GM12878 (cell line): ENCODE measurements around the gene SMPX. TPM values are rescaled to one million over a fixed set of nuclear protein-coding genes. Genes with fewer than 3 reads are reported as not detected.

Source experiments
- ATAC-seq: fragments of 200-7000 bp; cut with Tn5 transposase; 3 replicates; pipeline ENCODE4 v1.9.1; 2020; ENCODE audit warnings: mild to moderate bottlenecking, moderate library complexity
- BruUV-seq: library from RNA; stranded (reverse); fragments of 400-500 nt; replicated peaks from 2 replicates; lab custom pipeline; 2021; lab: Mats Ljungman, UMichigan
- CTCF ChIA-PET: fragments of 300-600 bp; sonication (Branson Sonifier 250); formaldehyde crosslinking; extraction: SDS; loops from one replicate; lab custom pipeline; 2021; ENCODE audit warnings: inconsistent platforms; lab: Yijun Ruan, JAX
- POLR2A ChIA-PET: fragments of 350-600 bp; formaldehyde crosslinking; extraction: SDS; loops from one replicate; lab custom pipeline; 2021; ENCODE audit warnings: inconsistent platforms; lab: Charles Lee
- RAD21 ChIA-PET: fragments of 300-600 bp; sonication (Branson Sonifier 250); formaldehyde crosslinking; loops from one replicate; lab custom pipeline; 2023; ENCODE audit warnings: antibody characterized with exemption; ENCODE audit not compliant: unreplicated experiment; lab: Charles Lee
- SMC1A ChIA-PET: fragments of 300-600 bp; sonication (Branson Sonifier 250); formaldehyde crosslinking; loops from one replicate; lab custom pipeline; 2023; ENCODE audit not compliant: unreplicated experiment, uncharacterized antibody; lab: Charles Lee
- DNase-seq: peaks from one replicate; pipeline ENCODE4 v3.0.0-alpha.2; 2011; ENCODE audit warnings: low read depth, low spot score
- FAIRE-seq: peaks from 3 replicates; lab custom pipeline; 2011; peaks lifted over from hg19 to GRCh38; lab: Jason Lieb, UNC
- H2AFZ ChIP-seq: 2 replicates; pipeline ENCODE4 v1.6.0; 2011; ENCODE audit warnings: low read depth, low read length, control low read depth; ENCODE audit not compliant: control insufficient read depth
- H3K27ac ChIP-seq: 2 replicates; pipeline ENCODE4 v1.5.1; 2011; ENCODE audit warnings: control low read depth; ENCODE audit not compliant: control insufficient read depth, insufficient read depth
- H3K27me3 ChIP-seq, 2 experiments: replicated peaks in 1 of 2; 2 replicates each; pipeline versions ENCODE4 v1.6.0 to v1.6.1; 2011; ENCODE audit warnings: low read length in 1 of 2; ENCODE audit not compliant: control insufficient read depth in 2 of 2, insufficient read depth in 2 of 2
- H3K36me3 ChIP-seq, 2 experiments: 2 replicates each; pipeline ENCODE4 v1.5.1; 2011; ENCODE audit warnings: low read length in 1 of 2; ENCODE audit not compliant: control insufficient read depth in 2 of 2, insufficient read depth in 2 of 2
- H3K4me1 ChIP-seq: 2 replicates; pipeline ENCODE4 v1.6.1; 2011; ENCODE audit warnings: mild to moderate bottlenecking, low read length, moderate library complexity, mixed read lengths; ENCODE audit not compliant: control insufficient read depth, insufficient read depth
- H3K4me2 ChIP-seq: 2 replicates; pipeline ENCODE4 v1.6.0; 2011; ENCODE audit warnings: control low read depth; ENCODE audit not compliant: control insufficient read depth, insufficient read depth
- H3K4me3 ChIP-seq: fragments of 200-600 bp; sonication (generic); 2 replicates; pipeline ENCODE4 v1.5.1; 2016
- H3K79me2 ChIP-seq: 2 replicates; pipeline ENCODE4 v1.6.0; 2011; ENCODE audit warnings: low read length; ENCODE audit not compliant: control insufficient read depth, insufficient read depth
- H3K9ac ChIP-seq: 2 replicates; pipeline ENCODE4 v1.8.0; 2011; ENCODE audit warnings: low read length, control low read depth, mixed read lengths; ENCODE audit not compliant: control insufficient read depth, insufficient read depth
- H3K9me3 ChIP-seq: replicated peaks from 3 replicates; pipeline ENCODE4 v1.5.1; 2011; ENCODE audit warnings: mild to moderate bottlenecking, low read length; ENCODE audit not compliant: control insufficient read depth, insufficient read depth
- H4K20me1 ChIP-seq: 2 replicates; pipeline ENCODE4 v1.6.0; 2011; ENCODE audit not compliant: control insufficient read depth, insufficient read depth
- BHLHE40 ChIP-seq, 2 experiments: fragments of 450-650 bp in 1 of 2; IDR thresholded peaks; 2 replicates each; pipeline ENCODE4 v1.6.1; 2011 to 2017; ENCODE audit warnings: low read depth in 2 of 2, borderline replicate concordance in 1 of 2, improper control_type of control experiment in 1 of 2, low read length in 1 of 2, mild to moderate bottlenecking in 1 of 2
- IKZF1 ChIP-seq: fragments of 450-650 bp; conservative IDR thresholded peaks from 2 replicates; pipeline ENCODE4 v1.6.1; 2017; ENCODE audit warnings: antibody characterized with exemption, mild to moderate bottlenecking
- POLR2AphosphoS5 ChIP-seq: IDR thresholded peaks from 2 replicates; pipeline ENCODE4 v1.6.1; 2011; ENCODE audit warnings: mild to moderate bottlenecking, low read length, inconsistent platforms
- RELB ChIP-seq: fragments of 450-650 bp; IDR thresholded peaks from 2 replicates; pipeline ENCODE4 v1.6.1; 2017; ENCODE audit warnings: low read depth, mild to moderate bottlenecking, moderate library complexity
- RFX5 ChIP-seq: IDR thresholded peaks from 2 replicates; pipeline ENCODE4 v1.6.1; 2011; ENCODE audit warnings: low read depth, low read length, improper control_type of control experiment
- WGBS: methylation state at CpG from one replicate; pipeline ENCODE4 v1.1.6; 2016; ENCODE audit warnings: low lambda C conversion rate; ENCODE audit not compliant: insufficient replicate concordance, insufficient coverage; ENCODE audit errors: missing lambda C conversion rate; 5-methylcytosine and 5-hydroxymethylcytosine counted together
- in situ Hi-C: fragments of 300-500 bp; cut with MboI; formaldehyde crosslinking; loops from 9 replicates; pipeline ENCODE4 v1.14.3; 2018; ENCODE audit warnings: mixed read lengths
- intact Hi-C: fragments of 100-400 bp; cut with micrococcal nuclease; formaldehyde crosslinking; loops from one replicate; pipeline ENCODE4 v1.14.2; 2022; ENCODE audit not compliant: unreplicated experiment
- polyA plus RNA-seq, 11 experiments: library from polyadenylated mRNA; depleted of rRNA in 4 of 11; unstranded in 6 of 11; stranded (reverse) in 5 of 11; fragments of >200 nt; fragmentation: Nextera tagmentation in 4 of 11; fragmentation: Illumina TruSeq in 1 of 11; extraction: Ambion mirVana in 4 of 11; extraction: Trizol in 1 of 11; gene quantifications; 1 replicate in 1 of 11; 2 replicates in 10 of 11; pipeline versions ENCODE4 v1.2.1 to v1.2.3, GENCODE V29; 2011 to 2016; ENCODE audit warnings: inconsistent platforms in 2 of 11, missing spikeins in 2 of 11, low read depth in 1 of 11
- total RNA-seq, 4 experiments: library from RNA; depleted of rRNA in 3 of 4; stranded (reverse); fragments of >200 nt in 3 of 4; fragmentation: Illumina TruSeq in 1 of 4; extraction: Trizol in 1 of 4; gene quantifications; 2 replicates each; pipeline versions ENCODE4 v1.2.1 to v1.2.3, GENCODE V29; 2013 to 2021
- TF ChIP-seq, protein P1 (sequence below): IDR thresholded peaks from 2 replicates; pipeline ENCODE4 v1.6.1; 2012; ENCODE audit warnings: mild to moderate bottlenecking, low read depth, low read length
- TF ChIP-seq, protein P2 (sequence below): fragments of 450-650 bp; IDR thresholded peaks from 2 replicates; pipeline ENCODE4 v1.6.1; 2016; ENCODE audit warnings: mild to moderate bottlenecking, moderate library complexity, borderline replicate concordance

The SMPX gene
- total and polyA plus RNA-seq, 10 of the 15 experiments (the other 5 are each of a cell fraction or from before 2014, with no cell fraction given): 0.08 to 0.09 TPM; not detected in 8

- intact Hi-C loops: loop anchor here (1.0 kb wide), 1 partner anchor 1217 kb away; no protein-coding TSS in a partner anchor
- SMC1A ChIA-PET: interaction anchor here (2.4 kb wide), 1 partner anchor 1214 kb away, joined by 5 read pairs; no protein-coding TSS in a partner anchor
Measured at GRCh38 chrX:21744721-21745120, 13.2 kb downstream of the SMPX start.

More at GRCh38 chrX:21744721-21745120, 13.2 kb downstream of the SMPX start:
- RAD21 ChIA-PET: no interaction called here
- Histone ChIP-seq H4K20me1 (no peaks in the 10 kb centered on the region), H3K27me3 (no peaks in the 10 kb centered on the region), H3K4me3 (no peak overlapping the region), H3K9ac (no peak overlapping the region), H3K4me2 (no peak overlapping the region), H3K9me3 (no peaks in the 10 kb centered on the region), H3K79me2 (no peaks in the 10 kb centered on the region), H2AFZ (no peak overlapping the region), H3K36me3 (no peaks in the 10 kb centered on the region), H3K27ac (no peak overlapping the region), H3K4me1 (no peaks in the 10 kb centered on the region)
- FAIRE-seq (no peak), DNase-seq (no peak), ATAC-seq (no peak)
- TF ChIP-seq IKZF1 (no peak), RFX5 (no peak), RELB (no peak), POLR2AphosphoS5 (no peak), BHLHE40 (IDR thresholded peaks at IDR 0.05; ENCODE audit: borderline replicate concordance in 1 of 2, low read depth in 2 of 2, low read length in 1 of 2) (no peak)
- TF ChIP-seq, protein P1, sequence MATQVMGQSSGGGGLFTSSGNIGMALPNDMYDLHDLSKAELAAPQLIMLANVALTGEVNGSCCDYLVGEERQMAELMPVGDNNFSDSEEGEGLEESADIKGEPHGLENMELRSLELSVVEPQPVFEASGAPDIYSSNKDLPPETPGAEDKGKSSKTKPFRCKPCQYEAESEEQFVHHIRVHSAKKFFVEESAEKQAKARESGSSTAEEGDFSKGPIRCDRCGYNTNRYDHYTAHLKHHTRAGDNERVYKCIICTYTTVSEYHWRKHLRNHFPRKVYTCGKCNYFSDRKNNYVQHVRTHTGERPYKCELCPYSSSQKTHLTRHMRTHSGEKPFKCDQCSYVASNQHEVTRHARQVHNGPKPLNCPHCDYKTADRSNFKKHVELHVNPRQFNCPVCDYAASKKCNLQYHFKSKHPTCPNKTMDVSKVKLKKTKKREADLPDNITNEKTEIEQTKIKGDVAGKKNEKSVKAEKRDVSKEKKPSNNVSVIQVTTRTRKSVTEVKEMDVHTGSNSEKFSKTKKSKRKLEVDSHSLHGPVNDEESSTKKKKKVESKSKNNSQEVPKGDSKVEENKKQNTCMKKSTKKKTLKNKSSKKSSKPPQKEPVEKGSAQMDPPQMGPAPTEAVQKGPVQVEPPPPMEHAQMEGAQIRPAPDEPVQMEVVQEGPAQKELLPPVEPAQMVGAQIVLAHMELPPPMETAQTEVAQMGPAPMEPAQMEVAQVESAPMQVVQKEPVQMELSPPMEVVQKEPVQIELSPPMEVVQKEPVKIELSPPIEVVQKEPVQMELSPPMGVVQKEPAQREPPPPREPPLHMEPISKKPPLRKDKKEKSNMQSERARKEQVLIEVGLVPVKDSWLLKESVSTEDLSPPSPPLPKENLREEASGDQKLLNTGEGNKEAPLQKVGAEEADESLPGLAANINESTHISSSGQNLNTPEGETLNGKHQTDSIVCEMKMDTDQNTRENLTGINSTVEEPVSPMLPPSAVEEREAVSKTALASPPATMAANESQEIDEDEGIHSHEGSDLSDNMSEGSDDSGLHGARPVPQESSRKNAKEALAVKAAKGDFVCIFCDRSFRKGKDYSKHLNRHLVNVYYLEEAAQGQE: no peak
- TF ChIP-seq, protein P2, sequence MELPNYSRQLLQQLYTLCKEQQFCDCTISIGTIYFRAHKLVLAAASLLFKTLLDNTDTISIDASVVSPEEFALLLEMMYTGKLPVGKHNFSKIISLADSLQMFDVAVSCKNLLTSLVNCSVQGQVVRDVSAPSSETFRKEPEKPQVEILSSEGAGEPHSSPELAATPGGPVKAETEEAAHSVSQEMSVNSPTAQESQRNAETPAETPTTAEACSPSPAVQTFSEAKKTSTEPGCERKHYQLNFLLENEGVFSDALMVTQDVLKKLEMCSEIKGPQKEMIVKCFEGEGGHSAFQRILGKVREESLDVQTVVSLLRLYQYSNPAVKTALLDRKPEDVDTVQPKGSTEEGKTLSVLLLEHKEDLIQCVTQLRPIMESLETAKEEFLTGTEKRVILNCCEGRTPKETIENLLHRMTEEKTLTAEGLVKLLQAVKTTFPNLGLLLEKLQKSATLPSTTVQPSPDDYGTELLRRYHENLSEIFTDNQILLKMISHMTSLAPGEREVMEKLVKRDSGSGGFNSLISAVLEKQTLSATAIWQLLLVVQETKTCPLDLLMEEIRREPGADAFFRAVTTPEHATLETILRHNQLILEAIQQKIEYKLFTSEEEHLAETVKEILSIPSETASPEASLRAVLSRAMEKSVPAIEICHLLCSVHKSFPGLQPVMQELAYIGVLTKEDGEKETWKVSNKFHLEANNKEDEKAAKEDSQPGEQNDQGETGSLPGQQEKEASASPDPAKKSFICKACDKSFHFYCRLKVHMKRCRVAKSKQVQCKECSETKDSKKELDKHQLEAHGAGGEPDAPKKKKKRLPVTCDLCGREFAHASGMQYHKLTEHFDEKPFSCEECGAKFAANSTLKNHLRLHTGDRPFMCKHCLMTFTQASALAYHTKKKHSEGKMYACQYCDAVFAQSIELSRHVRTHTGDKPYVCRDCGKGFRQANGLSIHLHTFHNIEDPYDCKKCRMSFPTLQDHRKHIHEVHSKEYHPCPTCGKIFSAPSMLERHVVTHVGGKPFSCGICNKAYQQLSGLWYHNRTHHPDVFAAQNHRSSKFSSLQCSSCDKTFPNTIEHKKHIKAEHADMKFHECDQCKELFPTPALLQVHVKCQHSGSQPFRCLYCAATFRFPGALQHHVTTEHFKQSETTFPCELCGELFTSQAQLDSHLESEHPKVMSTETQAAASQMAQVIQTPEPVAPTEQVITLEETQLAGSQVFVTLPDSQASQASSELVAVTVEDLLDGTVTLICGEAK: no peak
- in situ Hi-C loops: loop anchor here (5.0 kb wide), 1 partner anchor 1227 kb away; no protein-coding TSS in a partner anchor
- CTCF ChIA-PET: interaction anchor here (1.4 to 3.4 kb wide), 4 partner anchors 33 to 1218 kb away, joined by 5 to 27 read pairs (median 8); no protein-coding TSS in a partner anchor
- POLR2A ChIA-PET: no interaction called here
- no TSS peak for BruUV-seq
- 0% methylated on average over 1 of the region's 1 CpG for WGBS
